GM18951 (cell line): ENCODE data around the gene OXTR.

ENCODE experiments used
- POLR2A ChIP-seq: IDR thresholded peaks from 4 replicates; pipeline ENCODE4 v1.6.1; 2011; ENCODE audit warnings: mild to moderate bottlenecking; ENCODE audit not compliant: insufficient read length, insufficient read depth; ENCODE audit errors: extremely low read depth
- in situ Hi-C: fragments of 300-500 bp; cut with MboI; formaldehyde crosslinking; loops from one replicate; pipeline ENCODE4 v1.12.0; 2022; ENCODE audit warnings: low sequenced_read_pairs, mixed read lengths, inconsistent platforms; ENCODE audit not compliant: unreplicated experiment

Gene OXTR

DNA sequence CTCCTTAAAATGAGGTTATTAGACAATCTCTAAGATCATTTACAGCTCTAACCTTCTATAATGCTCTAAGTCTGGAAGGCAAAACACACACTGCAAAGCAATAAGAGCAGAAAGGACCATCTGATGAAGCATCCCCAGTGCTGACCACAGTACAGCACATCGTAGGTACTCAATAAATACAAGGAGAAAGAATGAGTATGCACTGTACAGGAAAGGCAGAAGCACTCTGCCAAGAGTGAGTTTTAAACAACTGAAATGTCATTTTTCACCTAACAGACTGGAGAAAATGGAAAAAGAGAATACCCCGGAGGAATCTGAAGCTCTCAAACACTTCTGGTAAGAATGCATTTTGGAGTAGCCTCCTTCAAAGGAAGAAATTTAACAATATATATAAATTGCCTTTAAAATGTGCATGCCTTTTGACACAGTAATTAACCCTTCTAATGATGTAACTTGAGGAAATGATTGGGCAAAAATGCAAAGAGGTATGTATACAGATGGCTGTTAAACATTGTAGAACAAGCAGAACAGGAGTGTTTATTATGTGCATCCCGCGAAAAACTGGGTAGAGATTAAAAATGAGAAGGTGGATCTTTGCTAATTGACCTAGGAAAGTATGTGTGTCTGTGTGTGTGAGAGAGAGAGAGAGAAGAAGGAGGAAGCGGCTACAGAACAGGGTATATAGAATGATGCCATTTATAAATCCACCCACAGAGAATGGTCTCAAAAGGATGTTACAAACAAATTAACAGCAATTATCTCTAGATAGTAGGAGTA, 8.0 kb upstream of the OXTR start:
- TF ChIP-seq POLR2A, result no peak
- in situ Hi-C loops, result no loop called here

- in situ Hi-C loops, result no loop called here
- no peak for TF ChIP-seq POLR2A
Observed at GRCh38 chr3:8776406-8776805, 7.0 kb upstream of the OXTR start.

GRCh38 chr3:8775602-8776001, 6.2 kb upstream of the OXTR start:
- TF ChIP-seq POLR2A, result no peak
- in situ Hi-C loops, result no loop called here

DNA sequence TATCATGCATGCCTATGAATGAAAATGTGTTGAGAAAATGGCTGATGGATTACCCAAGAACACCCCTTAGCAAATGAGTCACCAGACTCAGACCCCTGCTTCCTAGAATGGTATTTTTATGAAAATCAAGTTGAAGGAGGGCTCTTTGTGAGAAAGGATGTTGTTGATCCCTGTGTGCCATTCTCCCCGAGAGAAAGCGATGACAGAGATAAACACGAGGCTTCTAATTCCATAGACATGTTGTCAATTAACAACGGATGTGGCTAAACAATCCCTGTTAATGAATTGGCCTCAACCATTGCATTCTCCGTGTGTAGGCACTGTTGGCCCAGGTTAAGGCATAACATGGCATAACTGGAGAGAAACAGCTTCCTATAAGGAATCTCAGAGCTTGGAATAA, 5.8 kb upstream of the OXTR start:
- in situ Hi-C loops, result no loop called here
- TF ChIP-seq POLR2A, result no peak

DNA sequence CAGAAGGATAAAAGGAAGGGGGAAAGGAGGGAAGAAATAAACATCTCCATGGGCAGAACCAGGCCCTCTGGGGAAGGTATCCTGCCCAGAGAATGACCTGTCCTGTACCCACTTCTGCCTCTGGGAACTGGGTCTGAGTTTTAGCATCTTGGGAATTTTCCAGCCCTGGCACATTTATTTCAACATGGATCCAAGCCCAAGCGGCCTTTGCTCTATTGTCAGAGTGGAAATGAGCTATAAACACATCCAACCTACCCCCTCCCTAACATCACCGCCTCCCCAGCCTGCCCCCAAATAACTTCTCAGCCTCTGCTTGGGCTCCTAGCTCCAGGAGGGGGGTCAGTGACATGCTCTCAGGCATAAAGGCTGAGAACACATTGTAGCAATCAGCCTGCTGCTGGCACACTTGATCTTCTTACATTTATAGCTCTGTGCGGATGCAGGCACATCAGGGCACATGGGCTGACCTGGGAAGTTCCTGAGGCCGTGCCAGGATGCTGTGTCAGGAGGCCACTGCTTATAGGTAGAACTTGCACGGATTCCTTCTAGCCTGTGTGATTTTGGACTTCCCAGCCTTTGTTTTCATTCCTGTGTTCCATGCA, 4.6 kb upstream of the OXTR start:
- in situ Hi-C loops, result no loop called here
- TF ChIP-seq POLR2A, result no peak

DNA sequence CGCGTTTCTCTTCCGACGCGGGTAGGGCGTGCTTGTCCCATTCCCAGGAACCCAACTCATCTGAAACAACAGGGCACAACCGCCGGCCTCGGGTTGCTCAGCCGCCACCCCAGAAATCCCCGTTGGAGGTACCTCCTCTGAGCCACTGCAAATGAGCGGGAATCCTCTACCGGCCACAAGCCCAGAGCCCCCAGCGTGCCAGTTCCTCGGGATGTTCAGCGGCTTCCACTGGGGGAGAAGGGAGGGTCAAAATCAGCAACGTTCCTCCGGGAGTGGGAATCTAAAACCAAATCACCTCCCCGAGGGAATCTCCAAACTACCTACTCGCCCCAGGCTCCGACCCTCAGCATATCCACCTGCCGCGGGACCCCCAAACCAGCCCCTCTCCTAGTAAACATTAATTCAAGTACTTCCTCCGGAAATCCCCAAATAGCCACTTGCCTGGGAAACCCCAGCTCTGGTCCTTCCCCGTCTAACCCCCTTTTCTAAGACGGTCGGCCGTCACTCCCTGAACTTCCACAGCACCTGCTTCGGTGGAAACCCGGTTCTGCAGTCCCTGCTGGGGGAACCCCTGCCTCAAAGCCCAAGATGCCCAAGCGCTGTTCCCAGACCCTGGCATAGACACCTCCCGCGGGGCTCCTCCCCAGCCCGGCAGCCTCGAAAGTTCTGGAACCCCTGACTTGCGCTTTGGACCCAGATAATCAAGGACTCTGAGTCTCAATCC, 887 bp downstream of the OXTR start:
- in situ Hi-C loops, result no loop called here
- no peak for TF ChIP-seq POLR2A

DNA sequence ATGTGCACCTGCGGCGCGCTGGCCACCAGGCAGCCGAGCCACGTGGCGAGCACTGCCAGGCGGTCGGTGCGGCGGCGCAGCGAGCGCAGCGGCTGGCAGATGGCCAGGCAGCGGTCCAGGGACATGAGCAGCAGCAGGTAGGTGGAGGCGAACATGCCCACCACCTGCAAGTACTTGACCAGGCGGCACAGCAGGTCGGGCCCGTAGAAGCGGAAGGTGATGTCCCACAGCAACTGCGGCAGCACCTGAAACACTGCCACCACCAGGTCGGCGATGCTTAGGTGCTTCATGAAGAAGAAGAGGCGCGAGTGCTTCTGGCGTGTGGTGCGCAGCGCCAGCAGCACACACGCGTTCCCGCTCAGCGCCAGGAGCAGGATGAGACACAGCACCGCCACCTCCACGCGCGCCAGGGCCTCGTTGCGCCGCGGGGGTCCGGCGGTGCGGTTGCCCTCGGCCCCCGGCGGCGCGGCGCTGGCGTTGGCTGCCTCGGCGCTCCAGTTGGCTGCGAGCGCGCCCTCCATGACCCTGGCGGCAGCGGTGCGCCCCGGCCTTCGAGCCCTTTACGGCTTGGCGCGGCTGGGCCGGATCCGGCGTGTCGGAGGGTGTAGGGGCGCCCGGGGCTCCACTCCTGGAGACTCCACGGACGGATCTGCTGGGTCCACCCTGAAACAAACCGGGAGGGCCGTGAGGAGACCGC, 1.6 kb downstream of the OXTR start:
- peak; percentile 36 for TF ChIP-seq POLR2A
- in situ Hi-C loops, result no loop called here

- no peak for TF ChIP-seq POLR2A
- in situ Hi-C loops, result no loop called here
Observed at GRCh38 chr3:8767256-8767666, 2.2 kb downstream of the OXTR start.

DNA sequence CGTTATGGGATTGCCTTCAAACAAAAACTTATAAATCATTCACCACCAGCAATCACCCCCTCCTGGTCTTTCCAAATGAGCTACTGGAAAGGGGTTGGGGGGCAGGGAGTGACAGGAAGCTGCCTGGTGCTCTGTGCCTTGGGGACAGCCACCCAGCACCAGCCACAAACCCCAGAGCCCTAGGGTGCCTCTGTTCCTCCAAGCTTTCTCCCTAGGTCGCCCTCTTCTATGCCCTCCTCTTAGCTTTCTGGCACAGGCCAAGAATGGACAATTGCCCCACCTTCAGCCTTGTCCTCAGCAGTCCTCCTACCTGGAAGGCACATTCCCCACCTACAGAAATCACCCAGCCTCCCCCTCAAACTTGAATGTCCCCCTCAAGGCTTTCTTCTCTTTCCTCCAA, 3.3 kb downstream of the OXTR start:
- no peak for TF ChIP-seq POLR2A
- in situ Hi-C loops, result no loop called here

DNA sequence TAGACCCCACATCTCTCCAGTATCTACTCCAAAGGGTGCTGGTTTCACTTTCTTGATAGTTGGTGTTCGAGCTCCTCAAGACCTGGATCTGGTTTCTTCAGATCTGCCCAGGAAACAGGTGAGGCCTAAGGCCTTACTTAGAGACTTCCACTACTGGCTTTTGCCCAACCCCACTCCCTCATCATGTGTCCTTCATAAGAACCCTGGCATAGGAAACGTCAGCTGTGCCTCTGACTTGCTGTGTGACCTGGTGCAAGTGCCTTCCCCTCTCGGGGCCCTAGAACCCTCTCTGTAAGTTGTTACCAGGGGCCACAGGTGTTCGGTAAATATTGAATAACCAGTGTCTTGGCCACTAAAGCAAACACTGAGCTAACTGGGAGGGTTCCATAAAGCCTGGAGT, 3.9 kb downstream of the OXTR start:
- in situ Hi-C loops, result no loop called here
- no peak for TF ChIP-seq POLR2A

GRCh38 chr3:8764528-8764927, 4.9 kb downstream of the OXTR start:
- no peak for TF ChIP-seq POLR2A
- in situ Hi-C loops, result no loop called here

- TF ChIP-seq POLR2A, result no peak
- in situ Hi-C loops, result no loop called here
Observed at GRCh38 chr3:8762607-8763377, 6.6 kb downstream of the OXTR start.

DNA sequence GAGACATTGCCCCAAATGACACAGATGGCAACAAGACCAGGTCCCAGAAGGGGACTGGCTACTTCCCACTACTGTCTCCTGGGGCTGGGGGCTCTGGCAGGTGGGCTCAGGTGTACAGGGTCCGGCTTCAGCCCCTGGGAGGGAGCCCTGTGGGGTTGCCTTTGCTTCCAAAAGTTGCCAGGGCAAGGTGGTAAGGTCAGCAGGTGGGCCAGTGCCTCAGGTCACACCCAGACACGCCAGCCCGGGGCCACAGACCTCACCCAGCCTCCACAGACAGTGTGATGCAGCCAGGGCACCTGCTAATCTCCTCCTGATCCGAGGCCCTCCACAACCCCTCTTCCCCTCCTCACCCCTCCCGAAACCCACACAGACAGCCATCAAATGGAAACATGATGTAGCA, 7.5 kb downstream of the OXTR start:
- in situ Hi-C loops, result no loop called here

DNA sequence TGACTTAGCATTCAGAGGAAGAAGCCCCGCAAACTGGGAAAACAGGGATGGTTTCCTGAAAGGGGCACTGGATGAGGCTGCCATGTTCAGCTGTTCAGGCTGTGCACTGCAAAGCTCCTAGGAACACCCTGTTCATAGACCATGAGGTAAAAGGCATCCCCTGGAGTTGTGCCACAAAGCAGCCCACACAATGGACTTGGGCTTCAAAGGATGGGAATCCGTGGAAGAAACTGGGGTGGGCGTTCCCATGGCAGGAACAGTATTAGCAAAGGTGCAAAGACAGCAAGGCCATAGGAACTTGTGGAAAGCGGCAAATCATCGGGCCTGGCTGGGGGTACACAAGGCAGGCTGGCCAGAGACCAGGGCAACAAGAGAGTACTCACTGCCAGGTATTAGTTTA, 8.9 kb downstream of the OXTR start:
- in situ Hi-C loops, result no loop called here
- TF ChIP-seq POLR2A, result no peak

More for the DNA sequence above, 7.5 kb downstream of the OXTR start:
- no peak for TF ChIP-seq POLR2A
